ENCODE results near the gene VTA1. TPM values are rescaled to one million over a fixed set of nuclear protein-coding genes. Genes with fewer than 3 reads are reported as not detected.

VTA1 gene
- polyA plus RNA-seq, 1 donor (not counting 4 experiments of a cell fraction or from before 2014, with no cell fraction given), result 97.4 TPM

- H4K20me1 ChIP-seq (ENCODE audit: control insufficient read depth, extremely low read depth, insufficient read depth, low read length), result no peaks in the 10 kb centered on the region
- no peak overlapping the region for H3K4me3 ChIP-seq (ENCODE audit: control insufficient read depth in 2 of 3, extremely low read depth in 1 of 3, insufficient read depth in 2 of 3, low read depth in 1 of 3, low read length in 3 of 3)
- DNase-seq (ENCODE audit: low read depth, low spot score), result peak; percentile 17
- H2AFZ ChIP-seq (ENCODE audit: control insufficient read depth, low read length), result no peak overlapping the region
- H3K9me1 ChIP-seq (ENCODE audit: control insufficient read depth, extremely low read depth, insufficient read depth, low read length), result no peaks in the 10 kb centered on the region
- TF ChIP-seq CTCF (optimal IDR thresholded peaks at IDR 0.05 in 1 of 3, IDR thresholded peaks at IDR 0.05 in 1 of 3, conservative IDR thresholded peaks at IDR 0.05 in 1 of 3; ENCODE audit: extremely low read depth in 1 of 3, insufficient read depth in 2 of 3, low read length in 3 of 3), result no peak
- no peak for TF ChIP-seq EZH2 (IDR thresholded peaks at IDR 0.05; ENCODE audit: low read length)
- no peak overlapping the region for H3K27ac ChIP-seq (ENCODE audit: control insufficient read depth, insufficient read depth, low read length)
- no peaks in the 10 kb centered on the region for H3K9me3 ChIP-seq (ENCODE audit: control insufficient read depth, low read depth, low read length)
- peaks cover 19% of the 10 kb centered on the region for H3K4me1 ChIP-seq (ENCODE audit: control insufficient read depth, extremely low read depth, insufficient read depth, low read length)
- H3K27me3 ChIP-seq (ENCODE audit: control insufficient read depth, extremely low read depth, insufficient read depth, low read length), result no peaks in the 10 kb centered on the region
- H3K4me2 ChIP-seq (ENCODE audit: control insufficient read depth, extremely low read depth, insufficient read depth, low read depth, low read length), result no peak overlapping the region
- H3K79me2 ChIP-seq (ENCODE audit: control insufficient read depth, insufficient read depth, low read length), result peaks cover 90% of the 10 kb centered on the region
- FAIRE-seq, result no peak
- H3K36me3 ChIP-seq (ENCODE audit: control insufficient read depth in 2 of 2, extremely low read depth in 1 of 2, insufficient read depth in 2 of 2, low read length in 2 of 2), result peaks cover 0 to 4% of the 10 kb centered on the region in 2 experiments
- no peak overlapping the region for H3K9ac ChIP-seq (ENCODE audit: control insufficient read depth, extremely low read depth, insufficient read depth, low read length)
- dilution Hi-C loops (cut with MboI; ENCODE audit: extremely low pct_ligation_motif_present, low sequenced_read_pairs), result no loop called here
Observed at GRCh38 chr6:142152746-142153145, 5.7 kb downstream of the VTA1 start.

GRCh38 chr6:142153196-142153595, 6.1 kb downstream of the VTA1 start:
- Histone ChIP-seq H3K9ac (ENCODE audit: control insufficient read depth, extremely low read depth, insufficient read depth, low read length) (no peak overlapping the region), H2AFZ (ENCODE audit: control insufficient read depth, low read length) (no peak overlapping the region), H3K4me2 (ENCODE audit: control insufficient read depth, extremely low read depth, insufficient read depth, low read depth, low read length) (no peak overlapping the region), H3K9me1 (ENCODE audit: control insufficient read depth, extremely low read depth, insufficient read depth, low read length) (no peaks in the 10 kb centered on the region), H3K79me2 (ENCODE audit: control insufficient read depth, insufficient read depth, low read length) (peaks cover 90% of the 10 kb centered on the region), H3K36me3 (ENCODE audit: control insufficient read depth in 2 of 2, extremely low read depth in 1 of 2, insufficient read depth in 2 of 2, low read length in 2 of 2) (peaks cover 0 to 4% of the 10 kb centered on the region in 2 experiments), H3K4me1 (ENCODE audit: control insufficient read depth, extremely low read depth, insufficient read depth, low read length) (peaks cover 15% of the 10 kb centered on the region), H3K27me3 (ENCODE audit: control insufficient read depth, extremely low read depth, insufficient read depth, low read length) (no peaks in the 10 kb centered on the region), H3K9me3 (ENCODE audit: control insufficient read depth, low read depth, low read length) (no peaks in the 10 kb centered on the region), H4K20me1 (ENCODE audit: control insufficient read depth, extremely low read depth, insufficient read depth, low read length) (no peaks in the 10 kb centered on the region), H3K4me3 (ENCODE audit: control insufficient read depth in 2 of 3, extremely low read depth in 1 of 3, insufficient read depth in 2 of 3, low read depth in 1 of 3, low read length in 3 of 3) (no peak overlapping the region), H3K27ac (ENCODE audit: control insufficient read depth, insufficient read depth, low read length) (no peak overlapping the region)
- dilution Hi-C loops (cut with MboI; ENCODE audit: extremely low pct_ligation_motif_present, low sequenced_read_pairs), result no loop called here
- no peak for DNase-seq (ENCODE audit: low read depth, low spot score)
- no peak for FAIRE-seq
- no peak for TF ChIP-seq EZH2 (IDR thresholded peaks at IDR 0.05; ENCODE audit: low read length)
- TF ChIP-seq CTCF (optimal IDR thresholded peaks at IDR 0.05 in 1 of 3, IDR thresholded peaks at IDR 0.05 in 1 of 3, conservative IDR thresholded peaks at IDR 0.05 in 1 of 3; ENCODE audit: extremely low read depth in 1 of 3, insufficient read depth in 2 of 3, low read length in 3 of 3), result no peak
